ENCODE results near the gene CAPN12. TPM values are rescaled to one million over a fixed set of nuclear protein-coding genes. Genes with fewer than 3 reads are reported as not detected.

Gene CAPN12
- total and polyA plus RNA-seq, 2 of the 4 experiments (the other 2 are of a cell fraction): 0.18 to 0.97 TPM

- ChIA-PET POLR2A (ENCODE audit: unreplicated experiment) (no interaction called here), CTCF (no interaction called here)
- no peak for ATAC-seq (ENCODE audit: low read depth)
- DNase-seq: no peak
- Histone ChIP-seq H2AFZ (replicated peaks; ENCODE audit: low read length, poor library complexity) (no peak overlapping the region), H3K79me1 (ENCODE audit: low read depth in 1 of 2, low read length in 2 of 2) (no peaks in the 10 kb centered on the region), H3K9me3 (ENCODE audit: control insufficient read depth, insufficient read depth, low read length) (no peaks in the 10 kb centered on the region), H3K9ac (ENCODE audit: low read depth, low read length) (no peak overlapping the region), H3K4ac (ENCODE audit: low read depth, low read length) (no peak overlapping the region), H3K36me3 (ENCODE audit: control insufficient read depth, insufficient read depth, low read length) (no peaks in the 10 kb centered on the region), H4K8ac (ENCODE audit: low read depth in 2 of 2, low read length in 2 of 2) (no peak overlapping the region), H3K4me2 (ENCODE audit: low read depth, low read length) (no peak overlapping the region), H3K56ac (ENCODE audit: extremely low read depth, insufficient read depth, low read length) (no peak overlapping the region), H2BK20ac (ENCODE audit: low read depth, low read length) (no peak overlapping the region), H3K4me3 (ENCODE audit: insufficient read depth, low read depth, low read length) (no peak overlapping the region), H3K14ac (replicated peaks; ENCODE audit: low read depth, low read length) (no peak overlapping the region), H2AK9ac (replicated peaks; ENCODE audit: low read depth, low read length, poor library complexity) (no peak overlapping the region), H3K27ac (ENCODE audit: insufficient read depth, low read length) (no peak overlapping the region), H2BK5ac (ENCODE audit: low read depth, low read length, poor library complexity, severe bottlenecking) (no peak overlapping the region), H4K91ac (ENCODE audit: insufficient read depth, low read depth, low read length) (no peak overlapping the region), H3K9me1 (ENCODE audit: insufficient read depth, low read length) (no peaks in the 10 kb centered on the region), H4K5ac (ENCODE audit: low read depth, low read length) (no peak overlapping the region), H2BK15ac (ENCODE audit: low read depth, low read length) (no peak overlapping the region), H2AK5ac (ENCODE audit: low read depth, low read length) (no peak overlapping the region), H3K18ac (ENCODE audit: low read depth, low read length) (no peak overlapping the region), H4K20me1 (ENCODE audit: insufficient read depth, low read length) (peaks cover 3% of the 10 kb centered on the region), H3K4me1 (ENCODE audit: control insufficient read depth, insufficient read depth, low read length) (peaks cover 2% of the 10 kb centered on the region), H3K27me3 (ENCODE audit: control insufficient read depth, insufficient read depth, low read length) (no peaks in the 10 kb centered on the region; the same call in 1 of the 2 replicates), H3K23ac (ENCODE audit: low read depth, low read length) (no peak overlapping the region), H2BK120ac (ENCODE audit: low read depth, low read length) (no peak overlapping the region)
- 90% methylated on average over 7 of the region's 9 CpGs; no CpG with 5 or more reads in 1 of the 2 experiments for WGBS, 2 experiments (ENCODE audit: extremely low coverage in 2 of 2, insufficient read length in 1 of 2)
- BruUV-seq (replicated peaks): no TSS peak
- no peak for TF ChIP-seq BHLHE40 (IDR thresholded peaks at IDR 0.05; ENCODE audit: low read depth, low read length)
- TF ChIP-seq SMC3 (IDR thresholded peaks at IDR 0.05; ENCODE audit: low read depth, low read length): no peak
- TF ChIP-seq MAFK (IDR thresholded peaks at IDR 0.05; ENCODE audit: low read depth, low read length): no peak
- TF ChIP-seq RCOR1 (IDR thresholded peaks at IDR 0.05; ENCODE audit: insufficient replicate concordance, low read length): no peak
- TF ChIP-seq NFE2L2 (IDR thresholded peaks at IDR 0.05; ENCODE audit: low read depth, low read length): no peak
- no peak for TF ChIP-seq USF2 (IDR thresholded peaks at IDR 0.05; ENCODE audit: low read depth, low read length)
- TF ChIP-seq POLR2A (IDR thresholded peaks at IDR 0.05; ENCODE audit: low read depth, low read length): no peak
- intact Hi-C loops (cut with micrococcal nuclease): no loop called here
- dilution Hi-C loops (cut with HindIII; ENCODE audit: low sequenced_read_pairs, unreplicated experiment): no loop called here
- in situ Hi-C loops (cut with MboI; ENCODE audit: low sequenced_read_pairs): loop anchor here (25.0 kb wide), 1 partner anchor 172 kb away; the partner anchor contains the start of gene CCER2
Measured at GRCh38 chr19:38740257-38740592, 4.0 kb downstream of the CAPN12 start.

Data from IMR-90 (cell line).